ENCODE measurements around the gene APOL5.

The APOL5 gene

DNA sequence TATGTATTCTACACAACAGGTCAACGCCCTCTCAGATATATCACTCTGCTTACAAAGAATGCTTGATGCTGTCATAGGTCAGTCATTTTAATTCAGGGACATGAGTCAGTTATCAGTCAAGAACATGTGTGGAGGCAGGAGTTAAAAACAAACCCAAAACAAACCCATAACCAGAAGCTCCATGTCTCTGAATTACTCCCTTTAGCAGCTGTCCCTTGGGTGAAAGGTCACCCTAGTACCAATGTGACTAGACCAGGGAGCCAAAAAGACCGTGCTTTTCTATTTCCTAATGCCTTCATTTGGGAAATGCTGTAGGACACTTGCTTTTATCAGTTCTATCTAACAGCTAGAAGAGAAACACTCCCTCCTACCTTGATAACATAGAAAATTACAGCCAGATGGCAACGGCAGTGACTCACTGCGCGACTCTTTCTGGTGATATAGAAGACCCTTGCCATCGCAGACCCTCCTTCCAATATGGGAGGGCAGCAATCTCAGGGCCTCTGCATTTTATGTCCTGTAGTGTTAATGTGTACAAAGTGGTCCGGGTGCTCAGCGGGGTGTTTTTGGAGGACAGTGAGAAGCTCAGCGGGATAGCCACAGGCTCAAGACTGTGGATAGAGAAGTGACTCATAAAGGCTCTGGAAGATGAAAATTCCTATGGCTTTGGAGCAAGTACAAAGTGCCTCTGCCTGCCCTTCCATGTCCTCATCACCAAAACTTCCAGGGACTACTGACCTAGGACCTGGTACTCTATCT lies 24.8 kb downstream of the APOL5 start:
- TF ChIP-seq, protein P1, sequence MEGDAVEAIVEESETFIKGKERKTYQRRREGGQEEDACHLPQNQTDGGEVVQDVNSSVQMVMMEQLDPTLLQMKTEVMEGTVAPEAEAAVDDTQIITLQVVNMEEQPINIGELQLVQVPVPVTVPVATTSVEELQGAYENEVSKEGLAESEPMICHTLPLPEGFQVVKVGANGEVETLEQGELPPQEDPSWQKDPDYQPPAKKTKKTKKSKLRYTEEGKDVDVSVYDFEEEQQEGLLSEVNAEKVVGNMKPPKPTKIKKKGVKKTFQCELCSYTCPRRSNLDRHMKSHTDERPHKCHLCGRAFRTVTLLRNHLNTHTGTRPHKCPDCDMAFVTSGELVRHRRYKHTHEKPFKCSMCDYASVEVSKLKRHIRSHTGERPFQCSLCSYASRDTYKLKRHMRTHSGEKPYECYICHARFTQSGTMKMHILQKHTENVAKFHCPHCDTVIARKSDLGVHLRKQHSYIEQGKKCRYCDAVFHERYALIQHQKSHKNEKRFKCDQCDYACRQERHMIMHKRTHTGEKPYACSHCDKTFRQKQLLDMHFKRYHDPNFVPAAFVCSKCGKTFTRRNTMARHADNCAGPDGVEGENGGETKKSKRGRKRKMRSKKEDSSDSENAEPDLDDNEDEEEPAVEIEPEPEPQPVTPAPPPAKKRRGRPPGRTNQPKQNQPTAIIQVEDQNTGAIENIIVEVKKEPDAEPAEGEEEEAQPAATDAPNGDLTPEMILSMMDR (IDR thresholded peaks at IDR 0.05; ENCODE audit: extremely low read depth, missing control alignments): no peak
- no peak for DNase-seq (ENCODE audit: low spot score)

DNA sequence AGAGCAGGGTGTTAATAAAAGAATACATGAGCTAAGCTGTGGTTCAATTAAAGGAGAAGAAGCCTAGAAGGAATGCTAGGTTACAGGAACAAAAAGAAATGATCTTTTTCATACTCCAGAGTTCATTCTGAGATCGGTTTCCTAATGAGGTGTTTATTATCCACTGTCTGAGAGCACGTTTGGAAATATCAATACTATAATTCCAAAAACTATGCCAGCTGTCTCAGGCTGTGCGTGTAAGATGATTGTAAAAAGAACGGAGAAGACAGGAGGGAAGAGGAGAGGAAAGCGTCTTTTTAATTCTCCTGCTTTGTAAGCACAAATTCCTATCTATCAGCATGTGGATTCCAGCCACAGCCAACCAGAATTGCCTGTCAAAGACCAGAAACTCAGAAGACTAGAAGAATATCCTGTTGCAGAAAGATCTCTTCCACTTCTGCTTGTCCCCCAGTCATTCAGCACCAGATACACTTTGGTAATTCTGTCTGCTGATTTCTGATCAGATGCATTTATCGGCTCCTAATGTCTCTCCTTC lies 25.7 kb downstream of the APOL5 start:
- no peak for DNase-seq (ENCODE audit: low spot score)
- TF ChIP-seq, protein P1 (IDR thresholded peaks at IDR 0.05; ENCODE audit: extremely low read depth, missing control alignments): no peak

DNA sequence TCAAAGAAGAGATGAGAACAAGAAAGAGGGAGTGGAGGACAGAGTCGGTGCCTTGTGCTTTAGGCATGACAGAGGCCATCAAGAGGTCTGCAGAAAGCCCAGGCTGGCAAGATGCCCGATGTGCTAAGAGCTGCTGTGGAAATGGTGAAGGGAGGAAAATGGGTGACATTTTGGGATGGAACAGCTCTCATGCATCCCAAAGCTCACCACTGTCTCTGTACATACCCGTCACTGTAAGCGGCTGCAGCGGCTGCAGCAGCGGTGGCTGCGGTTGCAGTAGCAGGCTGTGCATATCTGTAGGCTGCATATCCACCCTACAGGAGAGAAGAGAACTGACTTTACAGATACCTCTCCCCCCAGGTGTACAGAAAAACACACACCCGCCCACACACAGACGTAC lies 28.6 kb downstream of the APOL5 start:
- TF ChIP-seq, protein P1 (IDR thresholded peaks at IDR 0.05; ENCODE audit: extremely low read depth, missing control alignments): no peak
- no peak for DNase-seq (ENCODE audit: low spot score)

DNA sequence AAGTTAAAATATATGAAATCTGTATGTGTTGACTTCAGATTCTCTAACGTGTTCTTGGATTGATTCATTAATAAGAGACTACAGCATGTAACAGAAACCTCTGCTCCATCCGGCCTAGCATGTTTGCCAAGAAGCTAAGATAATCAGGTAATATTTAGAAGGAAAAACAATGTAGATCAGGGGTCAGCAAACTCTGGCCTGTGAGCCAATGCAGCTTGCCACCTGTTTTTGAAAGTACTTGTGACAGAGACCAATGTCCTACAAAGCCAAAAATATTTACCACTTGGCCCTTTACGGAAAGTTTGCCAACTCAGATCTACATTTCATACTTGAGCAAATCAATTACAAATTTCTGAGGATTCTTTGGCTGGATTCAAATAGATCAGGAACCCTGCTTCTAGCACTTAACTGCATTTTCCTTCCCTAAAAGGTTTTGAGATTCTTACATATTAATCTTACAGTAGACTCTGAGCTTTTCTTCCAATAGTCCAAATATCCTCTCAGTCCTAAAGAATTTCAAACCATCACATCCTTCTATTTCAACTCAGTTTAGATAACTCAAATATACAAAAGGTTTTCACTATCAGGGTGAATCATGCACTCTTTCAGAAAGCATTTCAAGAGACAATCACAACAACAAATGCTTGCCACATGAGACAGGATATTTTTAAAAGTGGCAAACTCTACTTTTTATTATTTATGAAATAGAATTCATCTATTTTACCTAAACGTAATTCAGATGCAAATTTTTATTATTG lies 29.5 kb downstream of the APOL5 start:
- TF ChIP-seq, protein P1 (IDR thresholded peaks at IDR 0.05; ENCODE audit: extremely low read depth, missing control alignments): no peak
- DNase-seq (ENCODE audit: low spot score): no peak

DNA sequence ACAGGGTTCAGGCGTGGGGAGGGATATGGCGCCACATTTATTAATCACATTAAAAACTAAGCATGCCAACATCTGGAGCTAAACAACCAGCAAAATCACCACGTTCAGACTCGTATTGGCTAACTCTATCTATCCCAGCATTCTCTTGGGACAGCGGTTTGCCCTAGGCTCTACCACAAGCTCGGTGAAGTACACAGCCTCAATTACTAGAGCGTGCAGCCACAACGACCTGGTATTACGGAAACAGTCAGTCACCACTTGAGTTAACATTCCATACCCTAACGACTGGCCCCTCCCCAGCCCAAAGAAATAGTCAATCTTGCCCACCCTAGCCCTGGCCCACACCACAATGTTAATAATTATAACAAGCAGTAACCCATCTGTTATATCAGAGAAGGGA lies 32.1 kb downstream of the APOL5 start:
- TF ChIP-seq, protein P1 (IDR thresholded peaks at IDR 0.05; ENCODE audit: extremely low read depth, missing control alignments): no peak
- DNase-seq (ENCODE audit: low spot score): peak; percentile 35

DNA sequence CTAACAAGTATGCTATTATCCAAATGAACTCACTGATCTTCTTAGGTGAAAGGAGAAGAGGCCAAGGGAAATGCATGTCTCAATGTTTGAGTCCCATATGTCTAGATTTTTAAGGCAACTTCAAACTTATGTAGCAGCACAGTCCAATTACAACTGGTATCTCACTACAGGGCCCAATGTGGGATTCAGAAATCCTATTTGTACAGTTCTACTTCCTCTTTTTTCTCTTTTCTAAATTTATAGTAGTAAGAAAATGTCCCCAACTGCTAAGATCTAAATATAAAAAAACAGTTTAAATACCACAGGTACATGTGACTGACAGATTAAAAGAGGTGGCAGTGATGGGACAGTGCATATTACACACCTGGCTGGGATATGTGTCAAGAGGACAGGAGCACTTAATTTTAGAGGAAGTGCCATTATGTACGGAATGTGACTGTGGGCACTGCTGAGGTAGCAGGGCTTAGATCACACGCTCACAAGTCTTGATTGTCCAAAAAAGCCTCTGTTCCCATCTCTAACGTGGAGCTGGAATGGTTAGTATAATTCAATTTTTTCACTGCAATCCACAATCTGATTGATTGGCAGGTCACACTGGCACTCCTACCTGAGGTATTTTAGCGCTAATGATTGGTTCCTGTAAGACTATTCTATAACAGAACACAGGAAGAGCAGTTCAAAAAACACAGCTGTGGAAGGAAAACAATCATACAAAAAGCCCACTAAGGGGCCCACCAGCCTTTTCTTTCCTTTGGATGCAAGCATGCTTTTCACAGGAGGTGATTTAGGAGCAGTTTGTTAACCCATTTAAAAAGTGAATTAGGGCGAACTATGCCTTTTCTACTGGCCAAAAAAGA lies 34.6 kb downstream of the APOL5 start:
- DNase-seq (ENCODE audit: low spot score): no peak
- TF ChIP-seq, protein P1 (IDR thresholded peaks at IDR 0.05; ENCODE audit: extremely low read depth, missing control alignments): no peak
